K562 (cell line): ENCODE measurements around the gene MYO10. TPM values are rescaled to one million over a fixed set of nuclear protein-coding genes. Genes with fewer than 3 reads are reported as not detected.

ENCODE experiments used
- EP300 ChIP-seq: IDR thresholded peaks from 2 replicates; pipeline ENCODE4 v1.6.1; 2012; ENCODE audit warnings: low read length, improper control_type of control experiment
- NFIC ChIP-seq: fragments of 450-650 bp; IDR thresholded peaks from 2 replicates; pipeline ENCODE4 v1.6.1; 2017; ENCODE audit warnings: mild to moderate bottlenecking, inconsistent platforms
- SP1 ChIP-seq: sonication (generic); formaldehyde crosslinking; IDR thresholded peaks from 2 replicates; pipeline ENCODE4 v1.8.1; 2022; ENCODE audit warnings: mild to moderate bottlenecking, missing genetic modification reagents
- ZBTB33 ChIP-seq: sonication (generic); formaldehyde crosslinking; IDR thresholded peaks from 2 replicates; pipeline ENCODE4 v1.8.1; 2023; ENCODE audit warnings: mild to moderate bottlenecking, missing genetic modification reagents
- polyA plus RNA-seq, 8 experiments: library from polyadenylated mRNA; depleted of rRNA in 4 of 8; stranded (reverse) in 5 of 8; unstranded in 3 of 8; fragments of >200 nt; fragmentation: Nextera tagmentation in 2 of 8; fragmentation: Illumina TruSeq in 1 of 8; extraction: Ambion mirVana in 2 of 8; extraction: Trizol in 1 of 8; gene quantifications; 2 replicates each; pipeline versions ENCODE4 v1.2.1 to v1.2.3, GENCODE V29; 2011 to 2014; ENCODE audit warnings: inconsistent platforms in 1 of 8, missing spikeins in 1 of 8
- total RNA-seq, 7 experiments: library from RNA; depleted of rRNA in 6 of 7; stranded (reverse); fragments of >200 nt in 6 of 7; fragmentation: Illumina TruSeq in 2 of 7; extraction: Trizol in 2 of 7; gene quantifications; 2 replicates each; pipeline versions ENCODE4 v1.2.1 to v1.2.3, GENCODE V29; 2011 to 2021; ENCODE audit warnings: low replicate concordance in 1 of 7
- TF ChIP-seq, protein P1 (sequence below): fragments of 250-450 bp; sonication (Bioruptor Pico); IDR thresholded peaks from 2 replicates; pipeline ENCODE4 v1.9.0; 2021; ENCODE audit warnings: mild to moderate bottlenecking, inconsistent platforms
- TF ChIP-seq, protein P2 (sequence below), 3 experiments: fragments of 200-800 bp in 1 of 3; sonication (Bioruptor generic) in 1 of 3; sonication (generic) in 1 of 3; formaldehyde crosslinking in 1 of 3; IDR thresholded peaks; 2 replicates each; pipeline versions ENCODE4 v1.6.1 to v1.8.0; 2016 to 2022; ENCODE audit warnings: mild to moderate bottlenecking in 2 of 3, missing compliant biosample characterization in 2 of 3, missing genetic modification characterization in 2 of 3, missing genetic modification reagents in 1 of 3

MYO10 gene
- total and polyA plus RNA-seq, 9 of the 15 experiments (the other 6 are each of a cell fraction or from before 2014, with no cell fraction given), result 0.04 to 0.24 TPM; not detected in 7

GRCh38 chr5:16953729-16954128 is 17.6 kb upstream of the MYO10 start (continued):
- TF ChIP-seq, protein P1, sequence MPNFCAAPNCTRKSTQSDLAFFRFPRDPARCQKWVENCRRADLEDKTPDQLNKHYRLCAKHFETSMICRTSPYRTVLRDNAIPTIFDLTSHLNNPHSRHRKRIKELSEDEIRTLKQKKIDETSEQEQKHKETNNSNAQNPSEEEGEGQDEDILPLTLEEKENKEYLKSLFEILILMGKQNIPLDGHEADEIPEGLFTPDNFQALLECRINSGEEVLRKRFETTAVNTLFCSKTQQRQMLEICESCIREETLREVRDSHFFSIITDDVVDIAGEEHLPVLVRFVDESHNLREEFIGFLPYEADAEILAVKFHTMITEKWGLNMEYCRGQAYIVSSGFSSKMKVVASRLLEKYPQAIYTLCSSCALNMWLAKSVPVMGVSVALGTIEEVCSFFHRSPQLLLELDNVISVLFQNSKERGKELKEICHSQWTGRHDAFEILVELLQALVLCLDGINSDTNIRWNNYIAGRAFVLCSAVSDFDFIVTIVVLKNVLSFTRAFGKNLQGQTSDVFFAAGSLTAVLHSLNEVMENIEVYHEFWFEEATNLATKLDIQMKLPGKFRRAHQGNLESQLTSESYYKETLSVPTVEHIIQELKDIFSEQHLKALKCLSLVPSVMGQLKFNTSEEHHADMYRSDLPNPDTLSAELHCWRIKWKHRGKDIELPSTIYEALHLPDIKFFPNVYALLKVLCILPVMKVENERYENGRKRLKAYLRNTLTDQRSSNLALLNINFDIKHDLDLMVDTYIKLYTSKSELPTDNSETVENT (CRISPR knock-in tag), result no peak
- TF ChIP-seq NFIC (no peak), EP300 (no peak), SP1 (no peak), ZBTB33 (CRISPR knock-in tag) (no peak)
- TF ChIP-seq, protein P2, sequence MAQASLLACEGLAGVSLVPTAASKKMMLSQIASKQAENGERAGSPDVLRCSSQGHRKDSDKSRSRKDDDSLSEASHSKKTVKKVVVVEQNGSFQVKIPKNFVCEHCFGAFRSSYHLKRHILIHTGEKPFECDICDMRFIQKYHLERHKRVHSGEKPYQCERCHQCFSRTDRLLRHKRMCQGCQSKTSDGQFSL (CRISPR knock-in tag; IDR thresholded peaks at IDR 0.05), result no peak
- TF ChIP-seq, protein P2 (tag; IDR thresholded peaks at IDR 0.05), result no peak
- TF ChIP-seq, all 486 proteins: peak for 0
